Thoracic aorta (tissue), 2 donors: ENCODE data around the gene LLGL1. TPM values are rescaled to one million over a fixed set of nuclear protein-coding genes. Genes with fewer than 3 reads are reported as not detected.

Experiments used
- ATAC-seq: fragments of 150-250 bp; one replicate; pipeline ENCODE4 v1.8.0; 2017; ENCODE audit warnings: low read depth; ENCODE audit not compliant: insufficient number of reproducible peaks, low FRiP score
- DNase-seq: peaks from one replicate; pipeline ENCODE4 v3.0.0-alpha.2; 2020; ENCODE audit warnings: low spot score
- H3K27ac ChIP-seq, 2 donors: fragments of 200-600 bp; sonication (generic); 1 replicate in 1 of 2; 2 replicates in 1 of 2; pipeline ENCODE4 v1.5.1; 2016; ENCODE audit warnings: mild to moderate bottlenecking in 2 of 2, moderate library complexity in 2 of 2
- H3K27me3 ChIP-seq: fragments of 200-600 bp; sonication (generic); replicated peaks from 2 replicates; pipeline ENCODE4 v1.6.0; 2016; ENCODE audit warnings: mild to moderate bottlenecking; ENCODE audit not compliant: insufficient read depth
- H3K36me3 ChIP-seq: fragments of 200-600 bp; sonication (generic); one replicate; pipeline ENCODE4 v1.5.1; 2016
- H3K4me1 ChIP-seq, 2 donors: fragments of 200-600 bp; sonication (generic); 1 replicate in 1 of 2; 2 replicates in 1 of 2; pipeline versions ENCODE4 v1.5.1 to v1.6.0; 2016; ENCODE audit warnings: low read depth in 2 of 2, mild to moderate bottlenecking in 1 of 2; ENCODE audit not compliant: control insufficient read depth in 1 of 2
- H3K4me3 ChIP-seq: fragments of 200-600 bp; sonication (generic); 2 replicates; pipeline ENCODE4 v1.5.1; 2016; ENCODE audit warnings: mild to moderate bottlenecking
- H3K9me3 ChIP-seq: fragments of 200-600 bp; sonication (generic); 2 replicates; pipeline ENCODE4 v1.5.1; 2016
- total RNA-seq, 2 donors: library from RNA; depleted of rRNA; stranded (reverse); fragments of >200 nt; gene quantifications; one replicate each; pipeline versions ENCODE4 v1.1.0 to v1.2.3, GENCODE V29; 2016
- TF ChIP-seq, protein P1 (sequence below): fragments of 200-600 bp; sonication (generic); IDR thresholded peaks from one replicate; pipeline ENCODE4 v1.5.1; 2019; ENCODE audit warnings: antibody characterized with exemption

Gene LLGL1
- total RNA-seq, 2 donors from 2014 or later: 17.1 to 30.3 TPM

GRCh38 chr17:18248811-18249210 lies 23.4 kb downstream of the LLGL1 start:
- Histone ChIP-seq H3K4me3 (no peak overlapping the region), H3K36me3 (peaks cover 81% of the 10 kb centered on the region)

GRCh38 chr17:18250259-18250658 lies 24.8 kb downstream of the LLGL1 start:
- no peak overlapping the region for H3K27ac ChIP-seq
- no peaks in the 10 kb centered on the region for H3K27me3 ChIP-seq
- H3K4me1 ChIP-seq: no peaks in the 10 kb centered on the region
- H3K36me3 ChIP-seq: peaks cover 87% of the 10 kb centered on the region
- no peak overlapping the region for H3K4me3 ChIP-seq
- TF ChIP-seq, protein P1, sequence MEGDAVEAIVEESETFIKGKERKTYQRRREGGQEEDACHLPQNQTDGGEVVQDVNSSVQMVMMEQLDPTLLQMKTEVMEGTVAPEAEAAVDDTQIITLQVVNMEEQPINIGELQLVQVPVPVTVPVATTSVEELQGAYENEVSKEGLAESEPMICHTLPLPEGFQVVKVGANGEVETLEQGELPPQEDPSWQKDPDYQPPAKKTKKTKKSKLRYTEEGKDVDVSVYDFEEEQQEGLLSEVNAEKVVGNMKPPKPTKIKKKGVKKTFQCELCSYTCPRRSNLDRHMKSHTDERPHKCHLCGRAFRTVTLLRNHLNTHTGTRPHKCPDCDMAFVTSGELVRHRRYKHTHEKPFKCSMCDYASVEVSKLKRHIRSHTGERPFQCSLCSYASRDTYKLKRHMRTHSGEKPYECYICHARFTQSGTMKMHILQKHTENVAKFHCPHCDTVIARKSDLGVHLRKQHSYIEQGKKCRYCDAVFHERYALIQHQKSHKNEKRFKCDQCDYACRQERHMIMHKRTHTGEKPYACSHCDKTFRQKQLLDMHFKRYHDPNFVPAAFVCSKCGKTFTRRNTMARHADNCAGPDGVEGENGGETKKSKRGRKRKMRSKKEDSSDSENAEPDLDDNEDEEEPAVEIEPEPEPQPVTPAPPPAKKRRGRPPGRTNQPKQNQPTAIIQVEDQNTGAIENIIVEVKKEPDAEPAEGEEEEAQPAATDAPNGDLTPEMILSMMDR: no peak
- DNase-seq (no peak), ATAC-seq (no peak)
- H3K9me3 ChIP-seq: no peaks in the 10 kb centered on the region

More at GRCh38 chr17:18248811-18249210, 23.4 kb downstream of the LLGL1 start:
- H3K9me3 ChIP-seq: no peaks in the 10 kb centered on the region
- TF ChIP-seq, protein P1: no peak
- H3K27ac ChIP-seq: no peak overlapping the region
- no peaks in the 10 kb centered on the region for H3K4me1 ChIP-seq
- no peaks in the 10 kb centered on the region for H3K27me3 ChIP-seq
- ATAC-seq: no peak
- no peak for DNase-seq

GRCh38 chr17:18250708-18251107 lies 25.3 kb downstream of the LLGL1 start:
- no peak for DNase-seq
- TF ChIP-seq, protein P1: no peak
- Histone ChIP-seq H3K36me3 (peaks cover 87% of the 10 kb centered on the region), H3K4me3 (no peak overlapping the region), H3K4me1 (no peaks in the 10 kb centered on the region), H3K27ac (no peak overlapping the region), H3K27me3 (no peaks in the 10 kb centered on the region), H3K9me3 (no peaks in the 10 kb centered on the region)
- ATAC-seq: no peak

DNA sequence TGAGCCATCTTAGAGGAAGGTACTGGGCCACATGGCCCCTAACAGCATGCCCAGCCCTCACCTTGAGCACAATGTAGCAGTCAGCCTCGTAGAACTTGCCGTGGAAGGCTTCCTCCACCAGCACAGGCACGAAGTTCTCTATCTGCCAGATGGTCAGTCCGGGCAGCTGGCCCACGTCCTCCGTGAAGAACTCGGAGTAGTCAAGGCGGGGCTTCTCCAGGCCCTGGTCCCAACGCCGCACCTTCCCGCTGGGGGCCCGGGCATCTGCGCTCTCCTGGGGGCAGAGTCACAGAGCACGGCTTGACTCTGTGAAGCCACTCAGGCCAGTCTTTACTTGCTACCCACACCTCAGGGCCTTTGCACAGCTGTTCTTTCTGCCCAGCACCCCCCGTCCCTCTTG lies 25.8 kb downstream of the LLGL1 start:
- H3K9me3 ChIP-seq: no peaks in the 10 kb centered on the region
- no peak overlapping the region for H3K4me3 ChIP-seq
- no peaks in the 10 kb centered on the region for H3K27me3 ChIP-seq
- H3K36me3 ChIP-seq: peaks cover 84% of the 10 kb centered on the region
- ATAC-seq: no peak
- H3K27ac ChIP-seq: no peak overlapping the region
- TF ChIP-seq, protein P1: no peak
- peaks cover 0 to 1% of the 10 kb centered on the region in 2 donors for H3K4me1 ChIP-seq
- DNase-seq: no peak

DNA sequence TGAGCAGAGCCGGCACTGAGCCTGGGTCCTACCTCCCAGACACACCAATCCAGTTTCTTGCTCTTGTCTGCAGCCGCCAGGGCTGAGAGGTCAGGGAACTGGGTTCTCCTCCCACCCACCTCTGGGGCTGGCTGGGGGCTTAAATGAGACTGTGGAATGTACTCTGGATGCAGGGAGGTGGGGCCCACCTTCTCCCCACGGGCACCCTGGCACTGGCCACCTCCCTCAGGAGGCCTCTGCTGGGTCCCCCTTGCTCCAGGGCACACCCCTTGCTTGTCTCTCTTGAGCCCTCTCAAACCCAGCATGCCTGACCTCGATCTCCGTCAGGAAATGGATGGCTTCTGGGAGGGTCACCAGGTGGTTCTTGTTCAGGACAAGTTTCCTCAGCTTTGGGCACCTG lies 26.7 kb downstream of the LLGL1 start:
- TF ChIP-seq, protein P1: no peak
- Histone ChIP-seq H3K4me3 (no peak overlapping the region), H3K36me3 (peaks cover 78% of the 10 kb centered on the region), H3K27ac (no peak overlapping the region), H3K27me3 (no peaks in the 10 kb centered on the region), H3K4me1 (peaks cover 9 to 11% of the 10 kb centered on the region in 2 donors), H3K9me3 (no peaks in the 10 kb centered on the region)
- DNase-seq (no peak), ATAC-seq (no peak)
